Stimulated activated CD4-positive, alpha-beta T cell treated with anti-CD3 and anti-CD28 coated beads, Interleukin-12 subunit alpha, Interleukin-12 subunit beta, amount 100 ng/mL, for 24 hours (primary cell): ENCODE data around the gene PLEKHA5.
"Not testable (repeated sequence)": the region's sequence is repeated elsewhere in the genome, so short reads cannot be mapped to it uniquely, and the experiment has no call there.

ENCODE experiments used
- DNase-seq, 2 experiments: peaks; one replicate each; pipeline ENCODE4 v3.0.0-alpha.2; 2020; ENCODE audit warnings: low read depth in 2 of 2

Gene PLEKHA5

GRCh38 chr12:19273482-19274330 lies 144.2 kb downstream of the PLEKHA5 start:
- no peak for DNase-seq

GRCh38 chr12:19276767-19277166 lies 147.2 kb downstream of the PLEKHA5 start:
- DNase-seq = no peak

GRCh38 chr12:19277711-19278110 lies 148.2 kb downstream of the PLEKHA5 start:
- no peak for DNase-seq

- no peak for DNase-seq
These were observed 148.9 kb downstream of the PLEKHA5 start for GRCh38 chr12:19278407-19278806.

GRCh38 chr12:19282133-19282699 lies 152.7 kb downstream of the PLEKHA5 start:
- DNase-seq = no peak

GRCh38 chr12:19284658-19285057 lies 155.1 kb downstream of the PLEKHA5 start:
- DNase-seq = no peak

- no peak for DNase-seq
These were observed 156.4 kb downstream of the PLEKHA5 start for GRCh38 chr12:19285793-19286448.

- DNase-seq = no peak
These were observed 157.8 kb downstream of the PLEKHA5 start for GRCh38 chr12:19287302-19287701.

- DNase-seq = no peak
These were observed 158.6 kb downstream of the PLEKHA5 start for GRCh38 chr12:19288161-19288560.

GRCh38 chr12:19288603-19289244 lies 159.2 kb downstream of the PLEKHA5 start:
- DNase-seq = no peak

GRCh38 chr12:19298836-19299605 lies 169.5 kb downstream of the PLEKHA5 start:
- DNase-seq = no peak

- DNase-seq = no peak
These were observed 170.2 kb downstream of the PLEKHA5 start for GRCh38 chr12:19299765-19300164.

- no peak for DNase-seq
These were observed 171.7 kb downstream of the PLEKHA5 start for GRCh38 chr12:19301223-19301622.

- DNase-seq = no peak
These were observed 172.2 kb downstream of the PLEKHA5 start for GRCh38 chr12:19301688-19302087.

GRCh38 chr12:19302100-19302640 lies 172.6 kb downstream of the PLEKHA5 start:
- no peak for DNase-seq

- DNase-seq = no peak
These were observed 174.0 kb downstream of the PLEKHA5 start for GRCh38 chr12:19303496-19303895.

- DNase-seq = no peak
These were observed 174.7 kb downstream of the PLEKHA5 start for GRCh38 chr12:19304149-19304750.

GRCh38 chr12:19305621-19306020 lies 176.1 kb downstream of the PLEKHA5 start:
- DNase-seq = not testable (repeated sequence)

- DNase-seq = no peak
These were observed 176.8 kb downstream of the PLEKHA5 start for GRCh38 chr12:19306366-19306765.

GRCh38 chr12:19307451-19307850 lies 177.9 kb downstream of the PLEKHA5 start:
- no peak for DNase-seq

GRCh38 chr12:19311165-19311564 lies 181.6 kb downstream of the PLEKHA5 start:
- DNase-seq = no peak
